Left lung (tissue), 10 donors: ENCODE measurements around the gene CAD. TPM values are rescaled to one million over a fixed set of nuclear protein-coding genes. Genes with fewer than 3 reads are reported as not detected.
"Not testable (repeated sequence)": the region's sequence is repeated elsewhere in the genome, so short reads cannot be mapped to it uniquely, and the experiment has no call there.

Experiments used
- ATAC-seq: fragments of 200-7000 bp; cut with Tn5 transposase; one replicate; pipeline ENCODE4 v1.9.1; 2020; ENCODE audit warnings: moderate library complexity
- DNase-seq, 4 donors: peaks; one replicate each; pipeline ENCODE4 v3.0.0-alpha.2; 2013 to 2020
- H3K27ac ChIP-seq, 2 donors: fragments of 200-600 bp; sonication (generic) in 1 of 2; one replicate each; pipeline versions ENCODE4 v1.5.0 to v1.8.0; 2020 to 2021
- H3K27me3 ChIP-seq, 2 donors: fragments of 200-600 bp; sonication (generic) in 1 of 2; one replicate each; pipeline versions ENCODE4 v1.5.0 to v1.8.0; 2020 to 2021
- H3K36me3 ChIP-seq, 2 donors: fragments of 200-600 bp; sonication (generic) in 1 of 2; one replicate each; pipeline versions ENCODE4 v1.5.0 to v1.8.0; 2020 to 2021
- H3K4me1 ChIP-seq, 2 donors: fragments of 200-600 bp; one replicate each; pipeline ENCODE4 v1.8.0; 2021
- H3K4me3 ChIP-seq, 2 donors: fragments of 200-600 bp; sonication (generic) in 1 of 2; one replicate each; pipeline versions ENCODE4 v1.5.0 to v1.8.0; 2020 to 2021; ENCODE audit warnings: mild to moderate bottlenecking in 1 of 2
- H3K9me3 ChIP-seq, 2 donors: fragments of 200-600 bp; sonication (generic) in 1 of 2; one replicate each; pipeline versions ENCODE4 v1.5.0 to v1.8.0; 2020 to 2021
- intact Hi-C, 2 donors: fragments of 100-400 bp; cut with DNase I; formaldehyde crosslinking; loops; one replicate each; pipeline versions ENCODE4 v1.11.2 to v1.14.2; 2022
- polyA plus RNA-seq, 6 donors: library from polyadenylated mRNA; unstranded; fragments of 120-200 nt; gene quantifications; one replicate each; pipeline ENCODE4 v1.2.1, GENCODE V29; 2013; ENCODE audit not compliant: insufficient read length in 6 of 6
- total RNA-seq, 2 donors: library from RNA; stranded (reverse); fragmentation: NEBNext Ultra II Directional; extraction: Animal tissue kit (Norgen Biotek cat#: 25700); gene quantifications; one replicate each; pipeline ENCODE4 v1.2.1, GENCODE V29; 2021
- TF ChIP-seq, protein P1 (sequence below), 2 donors: fragments of 200-600 bp; sonication (generic) in 1 of 2; IDR thresholded peaks; one replicate each; pipeline versions ENCODE4 v1.5.0 to v1.8.0; 2021; ENCODE audit warnings: antibody characterized with exemption in 2 of 2
- donor health status: DM: no; HTN: yes; CAD: no.
- donor health status: DM: no; HTN: no; CAD: no.

CAD gene
- total and polyA plus RNA-seq, 8 donors = 31.1 to 52.8 (median 44.9) TPM

DNA sequence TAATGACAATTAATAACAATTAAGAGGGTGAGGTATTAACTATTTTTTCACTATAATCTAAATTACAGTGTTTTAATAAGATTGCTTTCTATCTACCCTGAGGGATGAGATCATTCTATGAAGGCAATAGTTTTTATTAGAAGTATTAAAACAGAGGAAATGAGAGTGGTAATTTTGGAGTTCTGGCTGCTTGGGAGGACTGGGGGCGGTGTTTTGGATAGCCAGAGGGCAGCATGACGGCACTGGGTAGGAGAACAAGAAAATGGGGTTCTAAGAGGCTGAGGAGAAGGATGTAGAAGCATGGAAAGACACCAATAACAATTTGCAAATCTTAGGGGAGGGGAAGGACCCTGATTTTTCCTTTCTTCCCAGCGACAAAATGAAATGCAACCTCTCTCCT lies 53.0 kb downstream of the CAD start:
- Histone ChIP-seq H3K4me3 (no peak overlapping the region), H3K27ac (no peak overlapping the region), H3K4me1 (peaks cover 0 to 2% of the 10 kb centered on the region in 2 donors), H3K27me3 (peaks cover 6 to 53% of the 10 kb centered on the region in 2 donors), H3K9me3 (no peaks in the 10 kb centered on the region), H3K36me3 (no peaks in the 10 kb centered on the region)
- TF ChIP-seq, protein P1, sequence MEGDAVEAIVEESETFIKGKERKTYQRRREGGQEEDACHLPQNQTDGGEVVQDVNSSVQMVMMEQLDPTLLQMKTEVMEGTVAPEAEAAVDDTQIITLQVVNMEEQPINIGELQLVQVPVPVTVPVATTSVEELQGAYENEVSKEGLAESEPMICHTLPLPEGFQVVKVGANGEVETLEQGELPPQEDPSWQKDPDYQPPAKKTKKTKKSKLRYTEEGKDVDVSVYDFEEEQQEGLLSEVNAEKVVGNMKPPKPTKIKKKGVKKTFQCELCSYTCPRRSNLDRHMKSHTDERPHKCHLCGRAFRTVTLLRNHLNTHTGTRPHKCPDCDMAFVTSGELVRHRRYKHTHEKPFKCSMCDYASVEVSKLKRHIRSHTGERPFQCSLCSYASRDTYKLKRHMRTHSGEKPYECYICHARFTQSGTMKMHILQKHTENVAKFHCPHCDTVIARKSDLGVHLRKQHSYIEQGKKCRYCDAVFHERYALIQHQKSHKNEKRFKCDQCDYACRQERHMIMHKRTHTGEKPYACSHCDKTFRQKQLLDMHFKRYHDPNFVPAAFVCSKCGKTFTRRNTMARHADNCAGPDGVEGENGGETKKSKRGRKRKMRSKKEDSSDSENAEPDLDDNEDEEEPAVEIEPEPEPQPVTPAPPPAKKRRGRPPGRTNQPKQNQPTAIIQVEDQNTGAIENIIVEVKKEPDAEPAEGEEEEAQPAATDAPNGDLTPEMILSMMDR (IDR thresholded peaks at IDR 0.05) = no peak
- ATAC-seq = no peak
- DNase-seq = no peak
- intact Hi-C loops = no loop called here

DNA sequence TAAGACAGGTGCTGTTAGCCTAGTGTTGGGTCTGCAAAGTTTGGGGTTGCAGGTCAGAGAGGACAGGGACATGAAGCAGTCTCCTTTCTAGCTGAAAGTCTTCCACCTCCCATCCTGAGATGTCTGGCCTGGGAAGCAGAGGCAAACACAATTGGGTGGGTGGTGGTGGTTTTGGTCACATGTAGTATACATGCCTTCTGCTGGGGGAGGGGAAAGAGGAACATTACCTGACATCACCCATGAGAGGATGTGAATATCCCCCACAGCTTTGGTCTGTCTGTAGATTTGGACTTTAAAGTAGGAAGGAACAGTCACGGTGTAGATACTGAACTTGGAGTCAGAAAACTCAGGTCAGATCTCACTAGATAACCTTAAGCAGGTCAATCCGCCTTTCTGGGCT lies 53.5 kb downstream of the CAD start:
- peaks cover 2 to 52% of the 10 kb centered on the region in 2 donors for H3K27me3 ChIP-seq
- H3K9me3 ChIP-seq = no peaks in the 10 kb centered on the region
- no peak for DNase-seq
- no peaks in the 10 kb centered on the region for H3K4me1 ChIP-seq
- no peak overlapping the region for H3K4me3 ChIP-seq
- TF ChIP-seq, protein P1 (IDR thresholded peaks at IDR 0.05) = no peak
- no peak for ATAC-seq
- intact Hi-C loops = no loop called here
- no peaks in the 10 kb centered on the region for H3K36me3 ChIP-seq
- no peak overlapping the region for H3K27ac ChIP-seq

DNA sequence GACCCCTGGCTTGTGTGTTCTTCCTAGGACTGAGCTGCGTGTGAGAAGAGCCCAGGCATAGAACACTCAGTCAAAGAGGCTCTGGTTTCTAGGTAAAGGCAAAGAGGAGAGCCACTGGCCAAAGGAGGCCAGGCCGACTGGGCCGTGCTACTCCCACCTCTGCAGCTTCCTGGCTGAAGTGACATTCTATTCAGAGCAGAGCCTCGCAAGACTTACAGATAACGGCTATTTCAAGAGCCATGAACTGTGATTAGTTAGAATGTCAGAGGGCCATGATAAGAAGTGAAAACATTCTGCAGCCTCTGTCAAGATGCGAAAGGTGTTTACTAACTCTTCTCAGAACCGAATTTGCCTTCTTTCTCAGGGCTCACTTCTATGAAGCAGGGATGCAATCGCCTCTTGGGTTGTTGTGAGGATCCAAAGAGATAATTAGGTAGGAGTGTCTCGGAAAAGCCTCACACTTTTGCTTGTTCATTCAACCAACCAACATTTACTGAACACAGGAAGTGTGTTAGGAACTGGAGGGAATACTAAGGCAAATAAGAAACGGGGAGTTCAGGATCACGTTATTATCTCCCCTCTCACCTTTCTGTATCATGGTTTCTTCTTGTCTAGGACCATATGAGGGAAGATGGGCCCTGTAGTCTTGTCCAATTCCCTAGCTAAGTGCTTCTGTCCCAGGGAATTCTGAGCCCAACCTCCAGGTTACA lies 54.6 kb downstream of the CAD start:
- no peaks in the 10 kb centered on the region for H3K36me3 ChIP-seq
- no peaks in the 10 kb centered on the region for H3K9me3 ChIP-seq
- ATAC-seq (no peak), DNase-seq (no peak)
- peaks cover 0 to 41% of the 10 kb centered on the region in 2 donors for H3K27me3 ChIP-seq
- TF ChIP-seq, protein P1 (IDR thresholded peaks at IDR 0.05) = no peak
- no peak overlapping the region for H3K27ac ChIP-seq
- no peak overlapping the region for H3K4me3 ChIP-seq
- intact Hi-C loops = no loop called here
- H3K4me1 ChIP-seq = no peaks in the 10 kb centered on the region

DNA sequence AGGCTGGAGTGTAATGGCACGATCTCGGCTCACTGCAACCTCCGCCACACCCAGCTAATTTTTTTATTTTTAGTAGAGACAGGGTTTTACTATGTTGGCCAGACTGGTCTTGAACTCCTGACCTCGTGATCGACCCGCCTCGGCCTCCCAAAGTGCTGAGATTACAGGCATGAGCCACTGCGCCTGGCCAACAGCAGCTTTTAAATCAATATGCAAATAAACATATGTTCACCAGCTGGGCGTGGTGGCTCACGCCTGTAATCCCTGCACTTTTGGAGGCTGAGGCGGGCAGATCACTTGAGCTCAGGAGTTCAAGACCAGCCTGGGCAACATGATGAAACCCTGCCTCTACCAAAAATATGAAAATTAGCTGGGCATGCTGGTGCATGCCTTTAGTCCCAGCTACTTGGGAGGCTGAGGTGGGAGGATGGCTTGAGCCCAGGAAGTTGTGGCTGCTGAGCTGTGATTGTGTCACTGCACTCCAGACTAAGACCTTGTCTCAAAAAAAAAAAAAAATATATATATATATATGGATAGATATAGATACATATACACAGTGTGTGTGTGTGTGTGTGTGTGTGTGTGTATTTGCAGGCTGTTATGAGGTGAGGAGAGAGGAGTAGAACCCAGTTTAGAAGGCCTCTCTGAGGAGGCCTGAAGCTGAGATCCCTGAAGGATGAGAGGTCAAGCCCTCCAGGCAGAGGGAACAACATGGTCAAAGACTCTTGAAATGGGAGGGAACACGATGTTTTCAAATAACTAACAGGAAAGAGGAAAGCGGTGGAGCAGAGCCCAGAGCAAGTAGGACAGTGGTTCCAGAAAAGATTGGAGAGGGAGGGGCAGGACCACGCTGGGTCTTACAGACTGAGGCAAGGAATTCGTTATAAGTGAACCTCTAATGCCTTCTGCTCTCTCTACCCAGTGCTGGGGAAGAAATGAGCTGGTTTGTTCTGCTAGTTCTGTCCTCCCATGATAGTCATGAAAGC lies 55.7 kb downstream of the CAD start:
- intact Hi-C loops, H3K4me3 ChIP-seq, H3K36me3 ChIP-seq, DNase-seq, H3K4me1 ChIP-seq, H3K27ac ChIP-seq, H3K9me3 ChIP-seq: not testable (repeated sequence)
- ATAC-seq = peak; percentile 11
- peaks cover 0 to 41% of the 10 kb centered on the region in 2 donors for H3K27me3 ChIP-seq

DNA sequence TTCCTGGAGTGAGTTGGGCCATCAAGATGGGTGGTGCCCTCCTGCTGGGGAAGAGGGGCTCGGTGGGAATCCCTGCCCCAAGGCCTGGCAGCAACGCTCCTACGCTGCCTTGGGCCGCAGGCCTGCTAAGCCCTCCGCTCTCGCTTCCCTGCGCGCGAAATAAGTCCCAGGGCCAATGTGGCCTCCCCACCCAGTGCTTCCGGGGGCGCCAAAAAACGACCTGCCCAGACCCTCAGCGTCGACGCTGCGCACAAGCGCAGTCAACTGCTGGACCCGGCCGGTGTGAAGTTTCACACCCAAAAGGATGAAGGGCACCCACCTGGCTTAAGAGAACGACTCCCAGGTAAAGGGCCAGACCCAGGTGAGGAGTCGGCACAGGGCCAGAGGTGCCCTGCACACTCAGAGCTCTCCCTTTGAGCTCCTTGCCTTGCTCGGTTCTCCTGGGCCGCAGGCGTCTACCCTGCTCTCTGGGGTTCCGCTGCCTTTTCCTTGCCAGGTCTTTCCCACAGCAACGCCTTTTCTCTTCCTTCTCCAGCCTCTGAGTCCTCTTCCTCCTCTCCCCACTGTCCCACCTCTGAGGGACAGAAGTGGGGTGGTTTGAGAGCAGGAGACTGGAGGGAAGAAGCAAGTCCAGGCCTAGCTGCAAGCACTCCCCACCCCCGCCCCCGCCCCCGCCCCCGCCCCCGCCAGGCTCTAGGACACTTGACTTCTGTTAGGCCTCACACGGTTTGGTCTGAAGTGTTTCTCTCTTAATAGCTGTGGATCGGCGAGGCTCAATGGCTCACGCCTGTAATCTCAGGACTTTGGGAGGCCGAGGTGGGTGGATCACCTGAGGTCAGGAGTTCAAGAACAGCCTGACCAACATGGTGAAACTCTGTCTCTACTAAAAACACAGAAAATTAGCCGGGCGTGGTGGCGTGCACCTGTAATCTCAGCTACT lies 58.3 kb downstream of the CAD start, which contains the start of gene DNAJC5G:
Gene DNAJC5G (plus strand): TSS at position 223 of the 940 bp plus-strand sequence. CDS start 1,296 bp downstream, outside the sequence.
- TF ChIP-seq, protein P1 (IDR thresholded peaks at IDR 0.05) = no peak
- ATAC-seq (peak; percentile 77), DNase-seq (no peak)
- peaks cover 0 to 28% of the 10 kb centered on the region in 2 donors for H3K27me3 ChIP-seq
- H3K4me1 ChIP-seq = peaks cover 0 to 4% of the 10 kb centered on the region in 2 donors
- no peaks in the 10 kb centered on the region for H3K36me3 ChIP-seq
- intact Hi-C loops = no loop called here
- H3K4me3 ChIP-seq = no peak within 1 kb of the TSS
- no peaks in the 10 kb centered on the region for H3K9me3 ChIP-seq
- no peak within 1 kb of the TSS for H3K27ac ChIP-seq
